WTC11 (cell line): ENCODE measurements around the gene NHSL2.

Experiments
- ELF4 ChIP-seq: sonication (generic); formaldehyde crosslinking; IDR thresholded peaks from 2 replicates; pipeline ENCODE4 v1.8.1; 2022; ENCODE audit warnings: low read depth, mild to moderate bottlenecking, moderate library complexity, missing genetic modification reagents
- OVOL2 ChIP-seq: fragments of 250-450 bp; sonication (Bioruptor Pico); IDR thresholded peaks from 2 replicates; pipeline ENCODE4 v1.9.0; 2021; ENCODE audit warnings: mild to moderate bottlenecking, borderline replicate concordance
- ZNF121 ChIP-seq: sonication (generic); formaldehyde crosslinking; IDR thresholded peaks from 2 replicates; pipeline ENCODE4 v1.8.0; 2023; ENCODE audit warnings: missing genetic modification reagents
- TF ChIP-seq, protein P1 (sequence below): fragments of 200-600 bp; IDR thresholded peaks from 2 replicates; pipeline ENCODE4 v1.8.0; 2022; ENCODE audit warnings: antibody characterized with exemption
- TF ChIP-seq, protein P2 (sequence below): sonication (generic); formaldehyde crosslinking; IDR thresholded peaks from 2 replicates; pipeline ENCODE4 v1.8.0; 2022; ENCODE audit warnings: mild to moderate bottlenecking, missing genetic modification reagents
- TF ChIP-seq, protein P3 (sequence below): sonication (generic); formaldehyde crosslinking; conservative IDR thresholded peaks from 2 replicates; pipeline ENCODE4 v1.8.1; 2022; ENCODE audit warnings: mild to moderate bottlenecking, missing genetic modification reagents

DNA sequence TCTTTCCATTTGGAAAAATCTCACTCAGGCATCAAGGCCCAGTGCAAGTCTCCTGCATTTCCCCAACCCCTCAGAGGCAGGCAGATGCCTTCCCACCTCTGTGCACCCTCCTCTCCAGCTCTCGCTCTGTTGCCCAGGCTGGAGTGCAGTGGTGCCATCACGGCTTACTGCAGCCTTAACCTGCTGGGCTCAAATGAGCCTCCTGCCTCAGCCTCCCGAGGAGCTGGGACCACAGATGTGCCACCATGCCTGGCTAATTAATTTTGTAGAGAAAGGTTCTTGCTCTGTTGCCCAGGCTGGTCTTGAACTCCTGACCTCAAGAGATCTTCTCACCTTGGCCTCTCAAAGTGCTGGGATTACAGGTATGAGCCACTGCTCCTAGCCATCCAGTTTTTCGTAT, 95.8 kb downstream of the NHSL2 start:
- TF ChIP-seq ELF4 (CRISPR knock-in tag) (no peak), OVOL2 (CRISPR knock-in tag) (no peak), ZNF121 (CRISPR knock-in tag) (no peak)
- TF ChIP-seq, protein P1, sequence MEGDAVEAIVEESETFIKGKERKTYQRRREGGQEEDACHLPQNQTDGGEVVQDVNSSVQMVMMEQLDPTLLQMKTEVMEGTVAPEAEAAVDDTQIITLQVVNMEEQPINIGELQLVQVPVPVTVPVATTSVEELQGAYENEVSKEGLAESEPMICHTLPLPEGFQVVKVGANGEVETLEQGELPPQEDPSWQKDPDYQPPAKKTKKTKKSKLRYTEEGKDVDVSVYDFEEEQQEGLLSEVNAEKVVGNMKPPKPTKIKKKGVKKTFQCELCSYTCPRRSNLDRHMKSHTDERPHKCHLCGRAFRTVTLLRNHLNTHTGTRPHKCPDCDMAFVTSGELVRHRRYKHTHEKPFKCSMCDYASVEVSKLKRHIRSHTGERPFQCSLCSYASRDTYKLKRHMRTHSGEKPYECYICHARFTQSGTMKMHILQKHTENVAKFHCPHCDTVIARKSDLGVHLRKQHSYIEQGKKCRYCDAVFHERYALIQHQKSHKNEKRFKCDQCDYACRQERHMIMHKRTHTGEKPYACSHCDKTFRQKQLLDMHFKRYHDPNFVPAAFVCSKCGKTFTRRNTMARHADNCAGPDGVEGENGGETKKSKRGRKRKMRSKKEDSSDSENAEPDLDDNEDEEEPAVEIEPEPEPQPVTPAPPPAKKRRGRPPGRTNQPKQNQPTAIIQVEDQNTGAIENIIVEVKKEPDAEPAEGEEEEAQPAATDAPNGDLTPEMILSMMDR: no peak
- TF ChIP-seq, protein P2, sequence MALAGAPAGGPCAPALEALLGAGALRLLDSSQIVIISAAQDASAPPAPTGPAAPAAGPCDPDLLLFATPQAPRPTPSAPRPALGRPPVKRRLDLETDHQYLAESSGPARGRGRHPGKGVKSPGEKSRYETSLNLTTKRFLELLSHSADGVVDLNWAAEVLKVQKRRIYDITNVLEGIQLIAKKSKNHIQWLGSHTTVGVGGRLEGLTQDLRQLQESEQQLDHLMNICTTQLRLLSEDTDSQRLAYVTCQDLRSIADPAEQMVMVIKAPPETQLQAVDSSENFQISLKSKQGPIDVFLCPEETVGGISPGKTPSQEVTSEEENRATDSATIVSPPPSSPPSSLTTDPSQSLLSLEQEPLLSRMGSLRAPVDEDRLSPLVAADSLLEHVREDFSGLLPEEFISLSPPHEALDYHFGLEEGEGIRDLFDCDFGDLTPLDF (CRISPR knock-in tag): no peak
- TF ChIP-seq, protein P3, sequence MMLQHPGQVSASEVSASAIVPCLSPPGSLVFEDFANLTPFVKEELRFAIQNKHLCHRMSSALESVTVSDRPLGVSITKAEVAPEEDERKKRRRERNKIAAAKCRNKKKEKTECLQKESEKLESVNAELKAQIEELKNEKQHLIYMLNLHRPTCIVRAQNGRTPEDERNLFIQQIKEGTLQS: no peak
